NK-92 (cell line): ENCODE results near the gene BHLHE23.

Source experiments
- DNase-seq: peaks from one replicate; lab custom pipeline; 2025; ENCODE audit not compliant: unreplicated experiment; lab: John Stamatoyannopoulos, UW

BHLHE23 gene

GRCh38 chr20:63006540-63007359, at the start of gene BHLHE23:
BHLHE23 (minus strand) TSS chr20:63006964; CDS start chr20:63006774, 190 bp downstream.
- no peak for DNase-seq

- DNase-seq: no peak
Observed at GRCh38 chr20:63055575-63056235, 48.9 kb upstream of the BHLHE23 start.

- DNase-seq: no peak
Observed at GRCh38 chr20:63054681-63055240, 48.0 kb upstream of the BHLHE23 start.

- DNase-seq: no peak
Observed at GRCh38 chr20:63054103-63054474, 47.3 kb upstream of the BHLHE23 start.

GRCh38 chr20:63053432-63054102, 46.8 kb upstream of the BHLHE23 start:
- no peak for DNase-seq

GRCh38 chr20:63052571-63053431, 46.0 kb upstream of the BHLHE23 start:
- DNase-seq: no peak

- DNase-seq: no peak
Observed at GRCh38 chr20:63051911-63052310, 45.1 kb upstream of the BHLHE23 start.

GRCh38 chr20:63051186-63051860, 44.6 kb upstream of the BHLHE23 start:
- no peak for DNase-seq

- DNase-seq: no peak
Observed at GRCh38 chr20:63050406-63050805, 43.6 kb upstream of the BHLHE23 start.

GRCh38 chr20:63049561-63050221, 42.9 kb upstream of the BHLHE23 start:
- DNase-seq: no peak

- DNase-seq: no peak
Observed at GRCh38 chr20:63049191-63049518, 42.4 kb upstream of the BHLHE23 start.

GRCh38 chr20:63048516-63049190, 41.9 kb upstream of the BHLHE23 start:
- no peak for DNase-seq

- no peak for DNase-seq
Observed at GRCh38 chr20:63047946-63048345, 41.2 kb upstream of the BHLHE23 start.

- DNase-seq: no peak
Observed at GRCh38 chr20:63047267-63047666, 40.5 kb upstream of the BHLHE23 start.

GRCh38 chr20:63046841-63047240, 40.1 kb upstream of the BHLHE23 start:
- DNase-seq: no peak

GRCh38 chr20:63045991-63046390, 39.2 kb upstream of the BHLHE23 start:
- no peak for DNase-seq

GRCh38 chr20:63045401-63045800, 38.6 kb upstream of the BHLHE23 start:
- DNase-seq: no peak

GRCh38 chr20:63044605-63045004, 37.8 kb upstream of the BHLHE23 start:
- no peak for DNase-seq

- no peak for DNase-seq
Observed at GRCh38 chr20:63044204-63044600, 37.4 kb upstream of the BHLHE23 start.
